GM10266 (cell line): ENCODE measurements around the gene CFAP54.

Experiments
- DNase-seq: peaks from one replicate; pipeline ENCODE4 v3.0.0; 2012; ENCODE audit errors: extremely low spot score
- CTCF ChIP-seq: IDR thresholded peaks from 2 replicates; pipeline ENCODE4 v1.5.1; 2012; ENCODE audit warnings: mild to moderate bottlenecking, low read depth; ENCODE audit not compliant: control insufficient read depth, insufficient read depth; ENCODE audit errors: missing control alignments

The CFAP54 gene

GRCh38 chr12:96623656-96624217 is 134.4 kb downstream of the CFAP54 start:
- no peak for DNase-seq
- TF ChIP-seq CTCF = no peak

GRCh38 chr12:96635844-96636243 is 146.5 kb downstream of the CFAP54 start:
- DNase-seq = no peak
- no peak for TF ChIP-seq CTCF

GRCh38 chr12:96636895-96637294 is 147.5 kb downstream of the CFAP54 start:
- DNase-seq = no peak
- no peak for TF ChIP-seq CTCF

- no peak for TF ChIP-seq CTCF
- DNase-seq = no peak
Observed at GRCh38 chr12:96648923-96649322, 159.5 kb downstream of the CFAP54 start.

- DNase-seq = no peak
- TF ChIP-seq CTCF = no peak
Observed at GRCh38 chr12:96652870-96653269, 163.5 kb downstream of the CFAP54 start.

GRCh38 chr12:96658075-96658474 is 168.7 kb downstream of the CFAP54 start:
- DNase-seq = no peak
- peak; percentile 6 for TF ChIP-seq CTCF

- TF ChIP-seq CTCF = no peak
- DNase-seq = no peak
Observed at GRCh38 chr12:96669786-96670185, 180.4 kb downstream of the CFAP54 start.
